Esophagus squamous epithelium (tissue), 4 donors: ENCODE data around the gene PFKL.

Experiments used
- POLR2A ChIP-seq, 4 donors: fragments of 450-650 bp; IDR thresholded peaks; one replicate each; pipeline ENCODE4 v1.6.1; 2017; ENCODE audit warnings: antibody characterized with exemption in 4 of 4, mild to moderate bottlenecking in 4 of 4, moderate library complexity in 3 of 4
- TF ChIP-seq, protein P1 (sequence below), 6 experiments: fragments of 450-650 bp in 4 of 6; fragments of 200-600 bp in 2 of 6; sonication (generic) in 2 of 6; IDR thresholded peaks; one replicate each; pipeline ENCODE4 v1.5.1; 2016 to 2019; ENCODE audit warnings: antibody characterized with exemption in 6 of 6, mild to moderate bottlenecking in 4 of 6, moderate library complexity in 4 of 6

DNA sequence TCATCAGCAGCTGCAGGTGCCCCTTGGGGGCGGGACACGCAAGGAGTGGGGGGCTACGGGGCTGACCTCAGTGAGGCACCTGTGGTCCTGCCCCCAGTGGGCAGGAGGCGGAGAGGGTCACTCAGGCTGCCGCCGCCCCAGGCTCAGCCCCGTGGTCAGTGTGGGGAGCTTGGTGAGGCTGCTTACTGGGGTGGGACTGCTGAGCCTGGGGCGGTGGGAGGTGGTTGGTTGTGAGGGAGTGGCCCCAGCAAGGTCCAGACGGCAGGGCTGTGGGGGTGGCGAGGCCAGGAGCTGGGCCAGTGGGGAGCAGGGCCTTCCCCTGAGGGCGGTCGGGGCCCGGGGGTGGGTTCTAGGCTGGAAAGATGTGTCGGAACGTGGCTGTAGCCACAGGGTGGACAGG is 14.3 kb downstream of the PFKL start:
- TF ChIP-seq, protein P1, sequence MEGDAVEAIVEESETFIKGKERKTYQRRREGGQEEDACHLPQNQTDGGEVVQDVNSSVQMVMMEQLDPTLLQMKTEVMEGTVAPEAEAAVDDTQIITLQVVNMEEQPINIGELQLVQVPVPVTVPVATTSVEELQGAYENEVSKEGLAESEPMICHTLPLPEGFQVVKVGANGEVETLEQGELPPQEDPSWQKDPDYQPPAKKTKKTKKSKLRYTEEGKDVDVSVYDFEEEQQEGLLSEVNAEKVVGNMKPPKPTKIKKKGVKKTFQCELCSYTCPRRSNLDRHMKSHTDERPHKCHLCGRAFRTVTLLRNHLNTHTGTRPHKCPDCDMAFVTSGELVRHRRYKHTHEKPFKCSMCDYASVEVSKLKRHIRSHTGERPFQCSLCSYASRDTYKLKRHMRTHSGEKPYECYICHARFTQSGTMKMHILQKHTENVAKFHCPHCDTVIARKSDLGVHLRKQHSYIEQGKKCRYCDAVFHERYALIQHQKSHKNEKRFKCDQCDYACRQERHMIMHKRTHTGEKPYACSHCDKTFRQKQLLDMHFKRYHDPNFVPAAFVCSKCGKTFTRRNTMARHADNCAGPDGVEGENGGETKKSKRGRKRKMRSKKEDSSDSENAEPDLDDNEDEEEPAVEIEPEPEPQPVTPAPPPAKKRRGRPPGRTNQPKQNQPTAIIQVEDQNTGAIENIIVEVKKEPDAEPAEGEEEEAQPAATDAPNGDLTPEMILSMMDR (IDR thresholded peaks at IDR 0.05), result no peak
- no peak for TF ChIP-seq POLR2A (IDR thresholded peaks at IDR 0.05)
